Left ventricle myocardium inferior (tissue), 1 donor: ENCODE data around the gene CEP152. TPM values are rescaled to one million over a fixed set of nuclear protein-coding genes. Genes with fewer than 3 reads are reported as not detected.
A peak's percentile ranks its signal among the peaks of the same experiment; 100 is the strongest.
"Not testable (repeated sequence)": the region's sequence is repeated elsewhere in the genome, so short reads cannot be mapped to it uniquely, and the experiment has no call there.

ENCODE experiments used
- DNase-seq: peaks from one replicate; pipeline ENCODE4 v3.0.0-alpha.2; 2020
- H3K27ac ChIP-seq: fragments of 200-600 bp; replicated peaks from 2 replicates; pipeline ENCODE4 v1.8.0; 2021
- H3K27me3 ChIP-seq: fragments of 200-600 bp; 2 replicates; pipeline ENCODE4 v1.8.0; 2021; ENCODE audit warnings: low read depth
- H3K36me3 ChIP-seq: fragments of 200-600 bp; 2 replicates; pipeline ENCODE4 v1.8.0; 2021
- H3K4me1 ChIP-seq: fragments of 200-600 bp; 2 replicates; pipeline ENCODE4 v1.8.0; 2021
- H3K4me3 ChIP-seq: fragments of 200-600 bp; 2 replicates; pipeline ENCODE4 v1.8.0; 2021; ENCODE audit warnings: mild to moderate bottlenecking, moderate library complexity
- H3K9me3 ChIP-seq: fragments of 200-600 bp; replicated peaks from 2 replicates; pipeline ENCODE4 v1.8.0; 2021
- CTCF ChIP-seq: fragments of 200-600 bp; IDR thresholded peaks from 2 replicates; pipeline ENCODE4 v1.8.0; 2021; ENCODE audit warnings: antibody characterized with exemption, mild to moderate bottlenecking, borderline replicate concordance
- intact Hi-C: fragments of 100-400 bp; cut with micrococcal nuclease; formaldehyde crosslinking; loops from one replicate; pipeline ENCODE4 v1.11.0; 2022
- long read RNA-seq: library from polyadenylated mRNA; unstranded; transcript quantifications from one replicate; pipeline ENCODE4 v2.0.0, GENCODE V29; 2021
- total RNA-seq: library from RNA; stranded (reverse); fragmentation: NEBNext Ultra II Directional; extraction: Animal tissue kit (Norgen Biotek cat#: 25700); gene quantifications from one replicate; pipeline ENCODE4 v1.2.1, GENCODE V29; 2021
- donor health status: DM: no; HTN: yes; CAD: no; lungs with severe emphysema.

CEP152 gene
- 1.3 TPM for total RNA-seq
- long read RNA-seq, partial matches to known transcripts, result 0 of 1 reads
- long read RNA-seq, other reads (novel, unspliced or antisense), result 1 of 1 reads

- DNase-seq, result peak; percentile 95
- intact Hi-C loops, result no loop called here
- Histone ChIP-seq H3K27ac (no peak within 1 kb of the TSS), H3K4me3 (peak within 1 kb of the TSS; percentile 77), H3K36me3 (no peaks in the 10 kb centered on the region), H3K27me3 (no peaks in the 10 kb centered on the region), H3K9me3 (no peaks in the 10 kb centered on the region), H3K4me1 (peaks cover 24% of the 10 kb centered on the region)
- TF ChIP-seq CTCF, result no peak
Observed at GRCh38 chr15:48810414-48811324, at the start of gene CEP152. Gene CEP152 (minus strand): TSS chr15:48811069. CDS start chr15:48805649, 5,420 bp downstream.

GRCh38 chr15:48859426-48859825 lies 48.6 kb upstream of the CEP152 start:
- Histone ChIP-seq H3K27ac (no peak overlapping the region), H3K4me3 (no peak overlapping the region), H3K9me3 (no peaks in the 10 kb centered on the region), H3K36me3 (no peaks in the 10 kb centered on the region), H3K4me1 (peaks cover 12% of the 10 kb centered on the region), H3K27me3 (no peaks in the 10 kb centered on the region)
- intact Hi-C loops, result no loop called here
- TF ChIP-seq CTCF, result no peak
- no peak for DNase-seq

GRCh38 chr15:48858401-48858800 lies 47.5 kb upstream of the CEP152 start:
- intact Hi-C loops, result no loop called here
- no peaks in the 10 kb centered on the region for H3K9me3 ChIP-seq
- TF ChIP-seq CTCF, result no peak

GRCh38 chr15:48856942-48857341 lies 46.1 kb upstream of the CEP152 start:
- TF ChIP-seq CTCF, result no peak
- Histone ChIP-seq H3K27me3 (no peaks in the 10 kb centered on the region), H3K4me3 (no peak overlapping the region), H3K36me3 (no peaks in the 10 kb centered on the region), H3K27ac (no peak overlapping the region), H3K4me1 (peaks cover 12% of the 10 kb centered on the region), H3K9me3 (no peaks in the 10 kb centered on the region)
- intact Hi-C loops, result no loop called here
- DNase-seq, result no peak

More at GRCh38 chr15:48858401-48858800, 47.5 kb upstream of the CEP152 start:
- DNase-seq, result no peak
- Histone ChIP-seq H3K27me3 (no peaks in the 10 kb centered on the region), H3K27ac (no peak overlapping the region), H3K4me3 (no peak overlapping the region), H3K4me1 (peaks cover 12% of the 10 kb centered on the region), H3K36me3 (no peaks in the 10 kb centered on the region)

GRCh38 chr15:48855501-48856440 lies 44.9 kb upstream of the CEP152 start:
- no peak for DNase-seq

GRCh38 chr15:48854434-48854833 lies 43.6 kb upstream of the CEP152 start:
- H3K4me1 ChIP-seq, result peaks cover 12% of the 10 kb centered on the region
- H3K9me3 ChIP-seq, intact Hi-C loops, H3K36me3 ChIP-seq, H3K4me3 ChIP-seq, DNase-seq, H3K27ac ChIP-seq, H3K27me3 ChIP-seq: not testable (repeated sequence)

More at GRCh38 chr15:48855501-48856440, 44.9 kb upstream of the CEP152 start:
- no peaks in the 10 kb centered on the region for H3K27me3 ChIP-seq
- TF ChIP-seq CTCF, result peak; percentile 58
- no peak overlapping the region for H3K4me3 ChIP-seq
- peak overlapping the region; percentile 10 for H3K27ac ChIP-seq
- intact Hi-C loops, result no loop called here
- H3K9me3 ChIP-seq, result no peaks in the 10 kb centered on the region
- no peaks in the 10 kb centered on the region for H3K36me3 ChIP-seq
- peaks cover 12% of the 10 kb centered on the region for H3K4me1 ChIP-seq
